ENCODE data around the gene RILP. TPM values are rescaled to one million over a fixed set of nuclear protein-coding genes. Genes with fewer than 3 reads are reported as not detected.

RILP gene
- total RNA-seq, 4 donors from 2014 or later = 59.3 to 185 (median 108) TPM

DNA sequence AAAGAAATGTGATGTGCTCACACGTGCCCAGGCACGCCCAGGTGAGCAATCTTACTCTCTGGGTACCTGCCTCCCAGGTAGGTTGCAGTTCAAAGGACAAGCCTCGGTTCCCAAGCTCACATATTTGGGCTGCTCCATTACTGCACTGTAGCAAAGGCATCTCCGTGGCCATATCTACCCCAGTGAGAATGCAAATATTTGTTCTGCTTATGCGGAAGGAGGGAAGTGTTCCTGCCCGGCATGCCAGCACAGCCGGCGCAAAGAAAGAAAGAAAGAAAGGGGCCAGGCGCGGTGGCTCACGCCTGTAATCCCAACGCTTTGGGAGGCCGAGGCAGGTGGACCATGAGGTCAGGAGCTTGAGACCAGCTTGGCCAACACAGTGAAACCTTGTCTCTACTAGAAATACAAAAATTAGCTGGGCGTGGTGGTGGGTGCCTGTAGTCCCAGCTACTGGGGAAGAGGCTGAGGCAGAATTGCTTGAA, 51.8 kb downstream of the RILP start:
- peaks cover 0 to 26% (median 19%) of the 10 kb centered on the region in 4 donors for H3K4me1 ChIP-seq
- no peaks in the 10 kb centered on the region for H3K36me3 ChIP-seq
- no peak overlapping the region for H3K4me3 ChIP-seq
- H3K27ac ChIP-seq = peak overlapping the region; percentile 24 to 77 (median 62)
- 44 to 69% methylated on average over 9 to 14 of the region's 14 CpGs for WGBS, 2 donors (ENCODE audit: low coverage in 1 of 2)
- TF ChIP-seq POLR2A (IDR thresholded peaks at IDR 0.05) (no peak), EP300 (IDR thresholded peaks at IDR 0.05; ENCODE audit: low read depth) (no peak), POLR2AphosphoS5 (IDR thresholded peaks at IDR 0.05) (no peak)
- TF ChIP-seq, protein P1, sequence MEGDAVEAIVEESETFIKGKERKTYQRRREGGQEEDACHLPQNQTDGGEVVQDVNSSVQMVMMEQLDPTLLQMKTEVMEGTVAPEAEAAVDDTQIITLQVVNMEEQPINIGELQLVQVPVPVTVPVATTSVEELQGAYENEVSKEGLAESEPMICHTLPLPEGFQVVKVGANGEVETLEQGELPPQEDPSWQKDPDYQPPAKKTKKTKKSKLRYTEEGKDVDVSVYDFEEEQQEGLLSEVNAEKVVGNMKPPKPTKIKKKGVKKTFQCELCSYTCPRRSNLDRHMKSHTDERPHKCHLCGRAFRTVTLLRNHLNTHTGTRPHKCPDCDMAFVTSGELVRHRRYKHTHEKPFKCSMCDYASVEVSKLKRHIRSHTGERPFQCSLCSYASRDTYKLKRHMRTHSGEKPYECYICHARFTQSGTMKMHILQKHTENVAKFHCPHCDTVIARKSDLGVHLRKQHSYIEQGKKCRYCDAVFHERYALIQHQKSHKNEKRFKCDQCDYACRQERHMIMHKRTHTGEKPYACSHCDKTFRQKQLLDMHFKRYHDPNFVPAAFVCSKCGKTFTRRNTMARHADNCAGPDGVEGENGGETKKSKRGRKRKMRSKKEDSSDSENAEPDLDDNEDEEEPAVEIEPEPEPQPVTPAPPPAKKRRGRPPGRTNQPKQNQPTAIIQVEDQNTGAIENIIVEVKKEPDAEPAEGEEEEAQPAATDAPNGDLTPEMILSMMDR (IDR thresholded peaks at IDR 0.05) = no peak
- in situ Hi-C loops (cut with MboI; ENCODE audit: low pct_ligation_motif_present in 1 of 4, low pct_unique_long_range_greater_than_20kb in 1 of 4, low sequenced_read_pairs in 3 of 4) = no loop called here
- peak; percentile 44 for DNase-seq
- intact Hi-C loops (cut with DNase I; ENCODE audit: low total_unique reads) = no loop called here
- no peaks in the 10 kb centered on the region for H3K27me3 ChIP-seq
- no peaks in the 10 kb centered on the region for H3K9me3 ChIP-seq

Small RNA genes lying within 50 kb of the gene (small RNA-seq; reads per million reads assigned to genes)
- gene RN7SL105P = 0 reads per million in 4 donors

Other genes starting within 250 kb of the RILP start
- 1,000 to 10,000 TPM in 1 of 4 donors, 100 to 1,000 TPM in 3; 158 to 2,397 (median 594) TPM for gene YWHAE, start 249.6 kb downstream of the RILP start, total RNA-seq
- gene CRK, start 193.6 kb downstream of the RILP start, total RNA-seq = 10 to 100 TPM; 33.4 to 95.3 (median 63.4) TPM
- gene MYO1C, start 157.2 kb downstream of the RILP start, total RNA-seq = 100 to 1,000 TPM; 163 to 456 (median 219) TPM
- 100 to 1,000 TPM in 1 of 4 donors, 10 to 100 TPM in 3; 10.9 to 114 (median 81.9) TPM for gene INPP5K, start 133.3 kb downstream of the RILP start, total RNA-seq
- 10 to 100 TPM; 15.3 to 50.2 (median 32.7) TPM for gene PITPNA, start 87.1 kb downstream of the RILP start, total RNA-seq
- gene SLC43A2, start 21.0 kb downstream of the RILP start, total RNA-seq = 10 to 100 TPM in 2 of 4 donors, 1 to 10 TPM in 2; 3.7 to 98.9 (median 12.3) TPM
- 10 to 100 TPM; 11.2 to 63.2 (median 16.3) TPM for gene SCARF1, start 4.1 kb downstream of the RILP start, total RNA-seq
- 100 to 1,000 TPM; 155 to 410 (median 169) TPM for gene PRPF8, start 35.0 kb upstream of the RILP start, total RNA-seq
- gene TLCD2, start 60.5 kb upstream of the RILP start, total RNA-seq = 10 to 100 TPM; 21.6 to 48.6 (median 31.5) TPM
- 10 to 100 TPM; 26.1 to 73.7 (median 35.7) TPM for gene WDR81, start 74.8 kb upstream of the RILP start, total RNA-seq
- 10 to 100 TPM in 1 of 4 donors, 1 to 10 TPM in 2, not detected in 1; 3.2 to 10.5 (median 3.4) TPM for gene SERPINF2, start 93.0 kb upstream of the RILP start, total RNA-seq
- gene SERPINF1, start 112.2 kb upstream of the RILP start, total RNA-seq = 100 to 1,000 TPM in 3 of 4 donors, 10 to 100 TPM in 1; 88.3 to 340 (median 114) TPM
- gene SMYD4, start 180.0 kb upstream of the RILP start, total RNA-seq = 10 to 100 TPM in 2 of 4 donors, 1 to 10 TPM in 2; 4.1 to 14.8 (median 9.0) TPM
- gene RPA1, start 180.1 kb upstream of the RILP start, total RNA-seq = 100 to 1,000 TPM in 1 of 4 donors, 10 to 100 TPM in 2, 1 to 10 TPM in 1; 6.4 to 160 (median 23.9) TPM